Measurements from ENCODE around the gene FRMD3. TPM values are rescaled to one million over a fixed set of nuclear protein-coding genes. Genes with fewer than 3 reads are reported as not detected.

The FRMD3 gene
- total RNA-seq, 2 experiments from 2014 or later: 0.19 to 0.65 TPM

GRCh38 chr9:83304686-83305085 is 233.5 kb downstream of the FRMD3 start:
- POLR2A ChIA-PET: no interaction called here
- CTCF ChIA-PET: no interaction called here

GRCh38 chr9:83299571-83299970 is 238.6 kb downstream of the FRMD3 start:
- CTCF ChIA-PET: no interaction called here
- POLR2A ChIA-PET: no interaction called here

- CTCF ChIA-PET: no interaction called here
Measured at GRCh38 chr9:83299094-83299493, 239.1 kb downstream of the FRMD3 start.

GRCh38 chr9:83296123-83296522 is 242.1 kb downstream of the FRMD3 start:
- ChIA-PET POLR2A (no interaction called here), CTCF (no interaction called here)

More at GRCh38 chr9:83299094-83299493, 239.1 kb downstream of the FRMD3 start:
- POLR2A ChIA-PET: no interaction called here

GRCh38 chr9:83294816-83295215 is 243.4 kb downstream of the FRMD3 start:
- ChIA-PET CTCF (no interaction called here), POLR2A (no interaction called here)

GRCh38 chr9:83291196-83291595 is 247.0 kb downstream of the FRMD3 start:
- ChIA-PET CTCF (no interaction called here), POLR2A (no interaction called here)

GRCh38 chr9:83290692-83291091 is 247.5 kb downstream of the FRMD3 start:
- ChIA-PET POLR2A (no interaction called here), CTCF (no interaction called here)

- POLR2A ChIA-PET: no interaction called here
Measured at GRCh38 chr9:83287021-83287420, 251.2 kb downstream of the FRMD3 start.

GRCh38 chr9:83285445-83286225 is 252.6 kb downstream of the FRMD3 start:
- POLR2A ChIA-PET: no interaction called here
- CTCF ChIA-PET: no interaction called here

More at GRCh38 chr9:83287021-83287420, 251.2 kb downstream of the FRMD3 start:
- CTCF ChIA-PET: no interaction called here

- ChIA-PET POLR2A (interaction anchor here (0.5 kb wide), 1 partner anchor 695 kb away, joined by 3 read pairs; no protein-coding TSS in a partner anchor), CTCF (no interaction called here)
Measured at GRCh38 chr9:83284746-83285145, 253.5 kb downstream of the FRMD3 start.

GRCh38 chr9:83283528-83283927 is 254.7 kb downstream of the FRMD3 start:
- POLR2A ChIA-PET: no interaction called here
- CTCF ChIA-PET: interaction anchor here (0.7 kb wide), 1 partner anchor 369 kb away, joined by 3 read pairs; no protein-coding TSS in a partner anchor

- ChIA-PET CTCF (no interaction called here), POLR2A (no interaction called here)
Measured at GRCh38 chr9:83281306-83282255, 256.6 kb downstream of the FRMD3 start.

GRCh38 chr9:83280790-83281189 is 257.4 kb downstream of the FRMD3 start:
- ChIA-PET POLR2A (no interaction called here), CTCF (no interaction called here)

GRCh38 chr9:83280268-83280667 is 257.9 kb downstream of the FRMD3 start:
- POLR2A ChIA-PET: no interaction called here
- CTCF ChIA-PET: no interaction called here

- ChIA-PET CTCF (no interaction called here), POLR2A (no interaction called here)
Measured at GRCh38 chr9:83274787-83275186, 263.4 kb downstream of the FRMD3 start.

GRCh38 chr9:83271665-83272071 is 266.5 kb downstream of the FRMD3 start:
- POLR2A ChIA-PET: no interaction called here
- CTCF ChIA-PET: no interaction called here

GRCh38 chr9:83270116-83270515 is 268.1 kb downstream of the FRMD3 start:
- POLR2A ChIA-PET: no interaction called here
- CTCF ChIA-PET: no interaction called here

GRCh38 chr9:83267741-83268140 is 270.5 kb downstream of the FRMD3 start:
- ChIA-PET POLR2A (no interaction called here), CTCF (no interaction called here)

GRCh38 chr9:83266666-83267496 is 271.3 kb downstream of the FRMD3 start:
- ChIA-PET CTCF (interaction anchor here (0.6 kb wide), 1 partner anchor 507 kb away, joined by 4 read pairs; no protein-coding TSS in a partner anchor), POLR2A (no interaction called here)

- POLR2A ChIA-PET: no interaction called here
- CTCF ChIA-PET: interaction anchor here (0.6 kb wide), 1 partner anchor 508 kb away, joined by 4 read pairs; no protein-coding TSS in a partner anchor
Measured at GRCh38 chr9:83266331-83266665, 271.9 kb downstream of the FRMD3 start.
